ENCODE results near the gene WNT3. TPM values are rescaled to one million over a fixed set of nuclear protein-coding genes. Genes with fewer than 3 reads are reported as not detected.
A peak's percentile ranks its signal among the peaks of the same experiment; 100 is the strongest.
"Not testable (repeated sequence)": the region's sequence is repeated elsewhere in the genome, so short reads cannot be mapped to it uniquely, and the experiment has no call there.

The WNT3 gene
- total RNA-seq, 1 donor from 2014 or later: 2.2 TPM

DNA sequence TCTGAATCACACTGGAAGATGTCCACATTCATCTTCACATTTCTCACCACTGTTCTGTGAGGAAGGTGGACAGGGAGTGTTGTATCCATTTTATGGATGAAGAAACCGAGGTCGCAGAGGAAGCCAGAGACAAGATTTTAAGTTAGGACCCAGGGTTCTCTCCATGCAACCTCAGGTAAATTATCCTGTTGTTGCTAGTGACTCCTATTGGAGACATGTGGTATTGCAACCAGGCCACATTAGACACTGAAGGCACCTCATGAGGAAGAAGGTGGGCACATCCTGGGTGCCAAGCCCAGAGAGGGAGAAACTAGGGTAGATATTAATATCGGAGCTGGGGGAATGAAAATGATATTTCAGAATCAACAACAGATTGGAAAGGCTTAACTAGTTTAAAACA is 24.3 kb upstream of the WNT3 start:
- intact Hi-C loops (cut with DNase I): no loop called here
- Histone ChIP-seq H3K27me3 (ENCODE audit: low read depth) (peaks cover 32% of the 10 kb centered on the region), H3K4me1 (peaks cover 4% of the 10 kb centered on the region), H3K36me3 (no peaks in the 10 kb centered on the region), H3K9me3 (peaks cover 14% of the 10 kb centered on the region), H3K4me3 (no peak overlapping the region), H3K27ac (no peak overlapping the region)
- DNase-seq: peak; percentile 4
- ATAC-seq: no peak
- TF ChIP-seq CTCF (IDR thresholded peaks at IDR 0.05): peak; percentile 42

DNA sequence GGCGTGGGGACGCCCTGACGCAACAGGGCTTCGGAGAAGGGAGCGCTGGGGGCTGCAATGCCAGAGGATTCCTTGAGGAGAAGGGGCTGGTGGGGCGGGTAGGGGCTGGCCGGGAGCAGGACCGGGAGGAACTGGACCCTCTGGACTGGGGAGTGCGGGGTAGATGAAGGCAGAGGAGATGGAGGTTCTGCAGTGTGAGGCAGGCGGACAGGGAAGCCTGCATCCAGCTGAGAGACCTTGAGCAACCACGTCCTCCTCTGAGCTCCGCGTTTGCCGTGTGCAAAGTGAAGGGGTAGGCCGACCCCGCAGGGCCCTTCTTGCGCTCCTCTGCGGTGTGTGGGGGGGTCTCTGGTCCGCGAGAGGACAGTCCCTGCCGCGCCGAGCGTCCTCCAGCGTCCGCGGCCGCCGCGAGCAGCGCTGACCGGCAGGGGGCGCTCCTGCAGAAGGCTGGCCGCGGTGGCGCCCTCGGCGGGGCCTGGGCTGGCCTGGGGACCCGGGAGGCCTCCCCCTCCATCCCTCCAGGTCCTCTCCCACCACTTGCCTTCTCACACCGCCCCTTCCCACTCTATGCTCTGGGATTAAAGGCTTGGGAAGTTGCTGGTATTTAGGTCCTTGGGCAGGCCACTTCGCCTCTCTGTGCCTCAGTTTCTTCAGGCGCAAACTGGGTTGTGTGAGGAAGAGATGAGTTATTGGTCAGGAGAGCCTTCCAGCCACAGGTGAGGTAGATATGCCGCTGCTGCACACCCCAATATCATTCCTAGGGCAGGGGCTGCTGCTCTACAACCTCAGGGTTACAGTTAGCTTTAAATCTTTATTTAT is 23.3 kb upstream of the WNT3 start:
- TF ChIP-seq CTCF (IDR thresholded peaks at IDR 0.05): peak; percentile 72
- Histone ChIP-seq H3K4me3 (no peak overlapping the region), H3K4me1 (peaks cover 4% of the 10 kb centered on the region), H3K36me3 (no peaks in the 10 kb centered on the region), H3K27me3 (ENCODE audit: low read depth) (peaks cover 35% of the 10 kb centered on the region), H3K9me3 (peaks cover 14% of the 10 kb centered on the region), H3K27ac (no peak overlapping the region)
- peak in 1 of 2 donors; percentile 78 for ATAC-seq
- DNase-seq: peak; percentile 44
- intact Hi-C loops (cut with DNase I): no loop called here

GRCh38 chr17:46840596-46840995 is 22.1 kb upstream of the WNT3 start:
- DNase-seq; H3K36me3 ChIP-seq; H3K27ac ChIP-seq; H3K4me3 ChIP-seq; intact Hi-C loops (cut with DNase I); H3K4me1 ChIP-seq; ATAC-seq: not testable (repeated sequence)
- peaks cover 14% of the 10 kb centered on the region for H3K9me3 ChIP-seq
- H3K27me3 ChIP-seq (ENCODE audit: low read depth): peaks cover 31% of the 10 kb centered on the region

- intact Hi-C loops (cut with DNase I): no loop called here
- no peak overlapping the region for H3K27ac ChIP-seq
- H3K36me3 ChIP-seq: no peaks in the 10 kb centered on the region
- H3K27me3 ChIP-seq (ENCODE audit: low read depth): peaks cover 30% of the 10 kb centered on the region
- ATAC-seq (no peak), DNase-seq (no peak)
- H3K9me3 ChIP-seq: peaks cover 14% of the 10 kb centered on the region
- H3K4me3 ChIP-seq: no peak overlapping the region
- no peak for TF ChIP-seq CTCF (IDR thresholded peaks at IDR 0.05)
- H3K4me1 ChIP-seq: peaks cover 4% of the 10 kb centered on the region
These were observed 20.7 kb upstream of the WNT3 start for GRCh38 chr17:46839211-46839610.

GRCh38 chr17:46837521-46837920 is 19.0 kb upstream of the WNT3 start:
- Histone ChIP-seq H3K36me3 (no peaks in the 10 kb centered on the region), H3K27me3 (ENCODE audit: low read depth) (peaks cover 26% of the 10 kb centered on the region), H3K9me3 (peaks cover under 1% of the 10 kb centered on the region), H3K4me3 (no peak overlapping the region), H3K4me1 (peaks cover 4% of the 10 kb centered on the region), H3K27ac (no peak overlapping the region)
- ATAC-seq (no peak), DNase-seq (peak; percentile 22)
- no peak for TF ChIP-seq CTCF (IDR thresholded peaks at IDR 0.05)
- intact Hi-C loops (cut with DNase I): no loop called here

GRCh38 chr17:46836500-46836899 is 18.0 kb upstream of the WNT3 start:
- DNase-seq: peak; percentile 22
- no peaks in the 10 kb centered on the region for H3K9me3 ChIP-seq
- no peaks in the 10 kb centered on the region for H3K36me3 ChIP-seq
- no peak overlapping the region for H3K4me3 ChIP-seq
- intact Hi-C loops (cut with DNase I): no loop called here
- no peak overlapping the region for H3K27ac ChIP-seq
- H3K4me1 ChIP-seq: peaks cover under 1% of the 10 kb centered on the region
- peaks cover 16% of the 10 kb centered on the region for H3K27me3 ChIP-seq (ENCODE audit: low read depth)
- TF ChIP-seq CTCF (IDR thresholded peaks at IDR 0.05): no peak
- no peak for ATAC-seq

All from lower lobe of right lung (tissue), 2 donors.